ENCODE measurements around the gene INTS7. TPM values are rescaled to one million over a fixed set of nuclear protein-coding genes. Genes with fewer than 3 reads are reported as not detected.
A peak's percentile ranks its signal among the peaks of the same experiment; 100 is the strongest.

The INTS7 gene
- total and polyA plus RNA-seq, 2 of the 4 experiments (the other 2 are of a cell fraction) = 8.3 to 24.9 TPM

DNA sequence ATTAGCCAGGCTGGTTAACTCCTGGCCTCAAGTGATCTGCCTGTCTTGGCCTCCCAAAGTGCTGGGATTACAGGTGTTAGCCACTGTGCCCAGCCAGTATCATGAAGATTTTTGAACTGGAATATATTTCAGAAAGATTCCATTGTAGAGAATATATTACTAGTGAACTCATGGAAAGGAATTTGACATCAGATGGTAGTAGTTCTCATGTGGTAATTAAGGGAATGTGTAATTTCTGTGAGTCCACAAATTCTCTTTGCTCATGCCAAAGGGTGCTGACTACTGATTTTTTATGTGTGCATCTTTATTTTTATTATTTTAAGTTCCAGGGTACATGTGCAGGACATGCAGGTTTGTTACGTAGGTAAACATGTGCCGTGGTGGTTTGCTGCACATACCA lies 10.6 kb upstream of the INTS7 start:
- Histone ChIP-seq H3K79me1 (ENCODE audit: low read depth in 1 of 2, low read length in 2 of 2) (peaks cover 4 to 17% of the 10 kb centered on the region in 2 experiments), H2AK9ac (replicated peaks; ENCODE audit: low read depth, low read length, poor library complexity) (no peak overlapping the region), H2BK15ac (ENCODE audit: low read depth, low read length) (no peak overlapping the region), H3K27me3 (ENCODE audit: control insufficient read depth, insufficient read depth, low read length) (no peaks in the 10 kb centered on the region), H2AK5ac (ENCODE audit: low read depth, low read length) (no peak overlapping the region), H4K20me1 (ENCODE audit: insufficient read depth, low read length) (no peaks in the 10 kb centered on the region), H2AFZ (replicated peaks; ENCODE audit: low read length, poor library complexity) (no peak overlapping the region), H3K9me1 (ENCODE audit: insufficient read depth, low read length) (no peaks in the 10 kb centered on the region), H3K23ac (ENCODE audit: low read depth, low read length) (no peak overlapping the region), H3K4ac (ENCODE audit: low read depth, low read length) (no peak overlapping the region), H3K27ac (ENCODE audit: insufficient read depth, low read length) (no peak overlapping the region), H3K14ac (replicated peaks; ENCODE audit: low read depth, low read length) (no peak overlapping the region), H3K4me2 (ENCODE audit: low read depth, low read length) (no peak overlapping the region), H3K4me1 (ENCODE audit: control insufficient read depth, insufficient read depth, low read length) (no peaks in the 10 kb centered on the region), H4K5ac (ENCODE audit: low read depth, low read length) (no peak overlapping the region), H2BK120ac (ENCODE audit: low read depth, low read length) (no peak overlapping the region), H3K56ac (ENCODE audit: extremely low read depth, insufficient read depth, low read length) (no peak overlapping the region), H3K36me3 (ENCODE audit: control insufficient read depth, insufficient read depth, low read length) (no peaks in the 10 kb centered on the region), H3K9ac (ENCODE audit: low read depth, low read length) (no peak overlapping the region), H3K18ac (ENCODE audit: low read depth, low read length) (no peak overlapping the region), H4K91ac (ENCODE audit: insufficient read depth, low read depth, low read length) (no peak overlapping the region), H2BK5ac (ENCODE audit: low read depth, low read length, poor library complexity, severe bottlenecking) (no peak overlapping the region), H4K8ac (ENCODE audit: low read depth in 2 of 2, low read length in 2 of 2) (no peak overlapping the region), H3K4me3 (ENCODE audit: insufficient read depth, low read depth, low read length) (no peak overlapping the region), H3K9me3 (ENCODE audit: control insufficient read depth, insufficient read depth, low read length) (no peaks in the 10 kb centered on the region), H2BK20ac (ENCODE audit: low read depth, low read length) (no peak overlapping the region)
- intact Hi-C loops (cut with micrococcal nuclease) = no loop called here
- TF ChIP-seq MXI1 (IDR thresholded peaks at IDR 0.05; ENCODE audit: borderline replicate concordance, low read depth, low read length) = no peak
- TF ChIP-seq POLR2A (IDR thresholded peaks at IDR 0.05; ENCODE audit: low read depth, low read length) = no peak
- TF ChIP-seq FOS (IDR thresholded peaks at IDR 0.05; ENCODE audit: low read depth, low read length) = no peak
- TF ChIP-seq MAFK (IDR thresholded peaks at IDR 0.05; ENCODE audit: low read depth, low read length) = no peak
- no peak for TF ChIP-seq RCOR1 (IDR thresholded peaks at IDR 0.05; ENCODE audit: insufficient replicate concordance, low read length)
- TF ChIP-seq, protein P1, sequence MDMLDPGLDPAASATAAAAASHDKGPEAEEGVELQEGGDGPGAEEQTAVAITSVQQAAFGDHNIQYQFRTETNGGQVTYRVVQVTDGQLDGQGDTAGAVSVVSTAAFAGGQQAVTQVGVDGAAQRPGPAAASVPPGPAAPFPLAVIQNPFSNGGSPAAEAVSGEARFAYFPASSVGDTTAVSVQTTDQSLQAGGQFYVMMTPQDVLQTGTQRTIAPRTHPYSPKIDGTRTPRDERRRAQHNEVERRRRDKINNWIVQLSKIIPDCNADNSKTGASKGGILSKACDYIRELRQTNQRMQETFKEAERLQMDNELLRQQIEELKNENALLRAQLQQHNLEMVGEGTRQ (IDR thresholded peaks at IDR 0.05; ENCODE audit: low read depth, low read length) = no peak
- TF ChIP-seq RFX5 (IDR thresholded peaks at IDR 0.05; ENCODE audit: low read depth, low read length) = no peak
- no peak for TF ChIP-seq CEBPB (IDR thresholded peaks at IDR 0.05; ENCODE audit: low read depth, low read length)
- TF ChIP-seq BHLHE40 (IDR thresholded peaks at IDR 0.05; ENCODE audit: low read depth, low read length) = no peak
- no peak for TF ChIP-seq NFE2L2 (IDR thresholded peaks at IDR 0.05; ENCODE audit: low read depth, low read length)
- dilution Hi-C loops (cut with HindIII; ENCODE audit: low sequenced_read_pairs, unreplicated experiment) = no loop called here
- BruUV-seq (replicated peaks) = no TSS peak
- in situ Hi-C loops (cut with MboI; ENCODE audit: low sequenced_read_pairs) = no loop called here
- DNase-seq (peak; percentile 40), ATAC-seq (ENCODE audit: low read depth) (no peak)
- ChIA-PET POLR2A (ENCODE audit: unreplicated experiment) (no interaction called here), CTCF (no interaction called here)
- no CpG with 5 or more reads among the region's 2 CpGs for WGBS, 2 experiments (ENCODE audit: extremely low coverage in 2 of 2, insufficient read length in 1 of 2)

All from IMR-90 (cell line).